SU-DHL-6 (cell line): ENCODE measurements around the gene THSD4.

Experiments
- EZH2phosphoT487 ChIP-seq: fragments of 200-600 bp; sonication (generic), shearing (Covaris generic); conservative IDR thresholded peaks from 2 replicates; pipeline ENCODE4 v1.6.1; 2018; ENCODE audit warnings: mild to moderate bottlenecking, antibody characterized with exemption, low read length, moderate library complexity, mixed read lengths
- TF ChIP-seq, protein P1 (sequence below): fragments of 200-600 bp; sonication (generic); IDR thresholded peaks from one replicate; pipeline ENCODE4 v1.5.1; 2017; ENCODE audit warnings: antibody characterized with exemption, mild to moderate bottlenecking, low read length, moderate library complexity; ENCODE audit not compliant: insufficient read depth, poor library complexity, severe bottlenecking

DNA sequence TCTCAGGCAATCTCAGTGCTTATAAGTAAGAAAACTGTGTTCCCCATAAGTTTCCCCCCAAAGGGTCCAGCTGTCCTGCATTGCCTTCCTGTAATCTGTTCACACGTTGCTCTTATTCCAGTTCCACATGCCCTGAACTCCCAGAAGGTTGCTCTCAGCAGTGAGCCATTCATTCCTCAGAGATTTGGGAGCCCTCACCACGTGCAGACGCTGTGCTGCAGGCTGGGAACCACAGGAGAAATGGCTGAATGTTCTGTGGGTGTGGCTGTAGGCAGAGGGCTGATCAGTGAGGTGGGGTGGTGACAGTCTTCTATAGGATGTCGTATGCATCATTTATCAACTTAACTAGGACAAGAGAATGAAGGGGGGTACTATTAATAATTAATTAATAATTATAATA, 3.3 kb upstream of the THSD4 start:
- TF ChIP-seq, protein P1, sequence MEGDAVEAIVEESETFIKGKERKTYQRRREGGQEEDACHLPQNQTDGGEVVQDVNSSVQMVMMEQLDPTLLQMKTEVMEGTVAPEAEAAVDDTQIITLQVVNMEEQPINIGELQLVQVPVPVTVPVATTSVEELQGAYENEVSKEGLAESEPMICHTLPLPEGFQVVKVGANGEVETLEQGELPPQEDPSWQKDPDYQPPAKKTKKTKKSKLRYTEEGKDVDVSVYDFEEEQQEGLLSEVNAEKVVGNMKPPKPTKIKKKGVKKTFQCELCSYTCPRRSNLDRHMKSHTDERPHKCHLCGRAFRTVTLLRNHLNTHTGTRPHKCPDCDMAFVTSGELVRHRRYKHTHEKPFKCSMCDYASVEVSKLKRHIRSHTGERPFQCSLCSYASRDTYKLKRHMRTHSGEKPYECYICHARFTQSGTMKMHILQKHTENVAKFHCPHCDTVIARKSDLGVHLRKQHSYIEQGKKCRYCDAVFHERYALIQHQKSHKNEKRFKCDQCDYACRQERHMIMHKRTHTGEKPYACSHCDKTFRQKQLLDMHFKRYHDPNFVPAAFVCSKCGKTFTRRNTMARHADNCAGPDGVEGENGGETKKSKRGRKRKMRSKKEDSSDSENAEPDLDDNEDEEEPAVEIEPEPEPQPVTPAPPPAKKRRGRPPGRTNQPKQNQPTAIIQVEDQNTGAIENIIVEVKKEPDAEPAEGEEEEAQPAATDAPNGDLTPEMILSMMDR = no peak
- TF ChIP-seq EZH2phosphoT487 = no peak
